Measurements from ENCODE around the gene MARCHF10. TPM values are rescaled to one million over a fixed set of nuclear protein-coding genes. Genes with fewer than 3 reads are reported as not detected.
"Not testable (repeated sequence)": the region's sequence is repeated elsewhere in the genome, so short reads cannot be mapped to it uniquely, and the experiment has no call there.

The MARCHF10 gene
- total RNA-seq, 4 donors from 2014 or later, result under 0.01 to 0.41 (median 0.18) TPM; not detected in 1

GRCh38 chr17:62692721-62693431 is 115.2 kb downstream of the MARCHF10 start:
- Histone ChIP-seq H3K9me3 (no peaks in the 10 kb centered on the region), H3K27me3 (no peaks in the 10 kb centered on the region), H3K36me3 (no peaks in the 10 kb centered on the region), H3K27ac (peak overlapping the region in 1 of 2 donors; percentile 12), H3K4me1 (peaks cover 0 to 5% of the 10 kb centered on the region in 2 donors), H3K4me3 (no peak overlapping the region)
- TF ChIP-seq, protein P1, sequence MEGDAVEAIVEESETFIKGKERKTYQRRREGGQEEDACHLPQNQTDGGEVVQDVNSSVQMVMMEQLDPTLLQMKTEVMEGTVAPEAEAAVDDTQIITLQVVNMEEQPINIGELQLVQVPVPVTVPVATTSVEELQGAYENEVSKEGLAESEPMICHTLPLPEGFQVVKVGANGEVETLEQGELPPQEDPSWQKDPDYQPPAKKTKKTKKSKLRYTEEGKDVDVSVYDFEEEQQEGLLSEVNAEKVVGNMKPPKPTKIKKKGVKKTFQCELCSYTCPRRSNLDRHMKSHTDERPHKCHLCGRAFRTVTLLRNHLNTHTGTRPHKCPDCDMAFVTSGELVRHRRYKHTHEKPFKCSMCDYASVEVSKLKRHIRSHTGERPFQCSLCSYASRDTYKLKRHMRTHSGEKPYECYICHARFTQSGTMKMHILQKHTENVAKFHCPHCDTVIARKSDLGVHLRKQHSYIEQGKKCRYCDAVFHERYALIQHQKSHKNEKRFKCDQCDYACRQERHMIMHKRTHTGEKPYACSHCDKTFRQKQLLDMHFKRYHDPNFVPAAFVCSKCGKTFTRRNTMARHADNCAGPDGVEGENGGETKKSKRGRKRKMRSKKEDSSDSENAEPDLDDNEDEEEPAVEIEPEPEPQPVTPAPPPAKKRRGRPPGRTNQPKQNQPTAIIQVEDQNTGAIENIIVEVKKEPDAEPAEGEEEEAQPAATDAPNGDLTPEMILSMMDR (IDR thresholded peaks at IDR 0.05), result peak; percentile 10 to 36 (median 34)
- no peak for TF ChIP-seq POLR2A (IDR thresholded peaks at IDR 0.05)
- no peak for DNase-seq
- intact Hi-C loops (cut with DNase I; ENCODE audit: low total_unique reads), result no loop called here

DNA sequence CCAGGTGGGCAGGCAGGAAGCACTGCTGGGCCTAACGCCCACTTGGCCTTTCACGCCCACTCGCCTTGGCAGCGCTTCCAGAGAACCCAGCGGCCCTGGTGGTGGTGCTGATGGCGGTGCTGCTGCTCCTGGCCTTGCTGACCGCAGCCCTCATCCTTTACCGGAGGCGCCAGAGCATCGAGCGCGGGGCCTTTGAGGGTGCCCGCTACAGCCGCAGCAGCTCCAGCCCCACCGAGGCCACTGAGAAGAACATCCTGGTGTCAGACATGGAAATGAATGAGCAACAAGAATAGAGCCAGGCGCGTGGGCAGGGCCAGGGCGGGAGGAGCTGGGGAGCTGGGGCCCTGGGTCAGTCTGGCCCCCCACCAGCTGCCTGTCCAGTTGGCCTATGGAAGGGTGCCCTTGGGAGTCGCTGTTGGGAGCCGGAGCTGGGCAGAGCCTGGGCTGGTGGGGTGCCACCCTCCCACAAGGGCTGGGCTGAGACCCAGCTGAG is 115.9 kb downstream of the MARCHF10 start:
- peaks cover 0 to 4% of the 10 kb centered on the region in 2 donors for H3K4me1 ChIP-seq
- peak overlapping the region in 1 of 2 donors; percentile 12 for H3K27ac ChIP-seq
- intact Hi-C loops (cut with DNase I; ENCODE audit: low total_unique reads), result no loop called here

DNA sequence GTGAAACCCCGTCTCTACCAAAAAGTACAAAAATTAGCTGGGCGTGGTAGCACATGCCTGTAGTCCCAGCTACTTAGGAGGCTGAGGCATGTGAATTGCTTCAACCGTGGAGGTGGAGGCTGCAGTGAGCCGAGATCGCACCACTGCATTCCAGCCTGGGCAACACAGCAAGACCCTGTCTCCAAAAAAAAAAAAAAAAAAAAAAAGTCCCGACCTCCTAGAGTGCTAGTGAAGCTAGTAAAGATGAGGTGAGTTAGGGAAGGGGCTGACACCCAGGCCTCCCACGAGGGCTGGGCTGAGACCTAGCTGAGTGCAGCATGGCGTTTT is 116.6 kb downstream of the MARCHF10 start:
- intact Hi-C loops (cut with DNase I; ENCODE audit: low total_unique reads); H3K4me3 ChIP-seq; DNase-seq; H3K27me3 ChIP-seq; H3K36me3 ChIP-seq; H3K4me1 ChIP-seq; H3K27ac ChIP-seq; H3K9me3 ChIP-seq: not testable (repeated sequence)

More for the DNA sequence above, 115.9 kb downstream of the MARCHF10 start:
- Histone ChIP-seq H3K36me3 (no peaks in the 10 kb centered on the region), H3K4me3 (no peak overlapping the region), H3K9me3 (no peaks in the 10 kb centered on the region), H3K27me3 (no peaks in the 10 kb centered on the region)
- no peak for DNase-seq
- TF ChIP-seq POLR2A (IDR thresholded peaks at IDR 0.05), result no peak
- TF ChIP-seq, protein P1 (IDR thresholded peaks at IDR 0.05), result no peak

DNA sequence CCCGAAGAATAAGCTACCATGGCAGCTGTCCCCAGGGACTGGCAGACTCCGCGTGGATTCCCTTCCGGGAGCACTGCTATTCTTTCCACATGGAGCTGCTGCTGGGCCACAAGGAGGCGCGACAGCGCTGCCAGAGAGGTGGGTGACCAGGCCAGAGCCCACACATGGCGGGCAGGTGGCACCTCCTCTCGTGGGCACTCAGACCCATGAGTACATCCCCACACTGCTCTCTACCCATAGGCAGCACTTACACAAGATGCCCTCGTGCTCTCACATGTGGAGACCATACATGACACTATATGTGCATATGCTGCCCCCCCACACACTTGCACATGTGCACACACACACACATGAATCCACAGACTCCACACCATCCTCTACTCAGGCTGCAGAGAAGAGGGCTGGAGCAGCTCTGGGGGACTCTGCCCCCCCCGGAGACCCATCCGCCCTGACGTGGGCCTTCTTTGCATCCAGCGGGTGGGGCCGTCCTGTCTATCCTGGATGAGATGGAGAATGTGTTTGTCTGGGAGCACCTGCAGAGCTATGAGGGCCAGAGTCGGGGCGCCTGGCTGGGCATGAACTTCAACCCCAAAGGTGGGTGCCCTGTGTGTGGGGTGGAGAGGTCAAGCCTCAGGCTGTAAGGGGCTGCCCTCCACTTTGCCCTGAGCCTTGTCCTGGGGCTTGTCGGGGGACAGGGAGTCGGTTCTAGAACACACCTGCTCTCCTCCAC is 117.8 kb downstream of the MARCHF10 start:
- no peaks in the 10 kb centered on the region for H3K36me3 ChIP-seq
- intact Hi-C loops (cut with DNase I; ENCODE audit: low total_unique reads), result no loop called here
- H3K27ac ChIP-seq, result no peak overlapping the region
- no peak overlapping the region for H3K4me3 ChIP-seq
- H3K27me3 ChIP-seq, result no peaks in the 10 kb centered on the region
- no peaks in the 10 kb centered on the region for H3K9me3 ChIP-seq
- no peaks in the 10 kb centered on the region for H3K4me1 ChIP-seq
- TF ChIP-seq, protein P1 (IDR thresholded peaks at IDR 0.05), result no peak
- TF ChIP-seq POLR2A (IDR thresholded peaks at IDR 0.05), result no peak
- no peak for DNase-seq

DNA sequence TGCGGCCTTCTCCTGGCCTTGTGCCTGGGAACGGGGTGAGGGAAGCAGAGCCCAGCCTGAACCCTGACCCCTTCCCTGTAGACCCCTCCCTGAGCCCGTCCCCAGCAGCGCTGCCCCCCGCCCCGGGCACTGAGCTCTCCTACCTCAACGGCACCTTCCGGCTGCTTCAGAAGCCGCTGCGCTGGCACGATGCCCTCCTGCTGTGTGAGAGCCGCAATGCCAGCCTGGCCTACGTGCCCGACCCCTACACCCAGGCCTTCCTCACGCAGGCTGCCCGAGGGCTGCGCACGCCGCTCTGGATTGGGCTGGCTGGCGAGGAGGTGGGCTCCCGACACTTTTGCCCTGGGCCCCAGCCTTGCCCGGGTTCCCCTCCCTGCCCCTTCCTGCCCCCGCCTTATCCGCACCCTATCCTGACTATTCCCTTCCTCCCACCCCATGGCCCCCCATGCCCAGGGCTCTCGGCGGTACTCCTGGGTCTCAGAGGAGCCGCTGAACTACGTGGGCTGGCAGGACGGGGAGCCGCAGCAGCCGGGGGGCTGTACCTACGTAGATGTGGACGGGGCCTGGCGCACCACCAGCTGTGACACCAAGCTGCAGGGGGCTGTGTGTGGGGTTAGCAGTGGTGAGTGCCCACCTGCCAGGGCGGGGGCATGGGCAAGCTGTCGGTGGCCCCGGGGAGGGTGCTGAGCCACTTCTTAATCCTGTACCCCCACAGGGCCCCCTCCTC is 118.5 kb downstream of the MARCHF10 start:
- TF ChIP-seq, protein P1 (IDR thresholded peaks at IDR 0.05), result no peak
- no peak for DNase-seq
- Histone ChIP-seq H3K4me3 (no peak overlapping the region), H3K27ac (no peak overlapping the region), H3K27me3 (no peaks in the 10 kb centered on the region), H3K36me3 (no peaks in the 10 kb centered on the region), H3K9me3 (no peaks in the 10 kb centered on the region), H3K4me1 (no peaks in the 10 kb centered on the region)
- intact Hi-C loops (cut with DNase I; ENCODE audit: low total_unique reads), result no loop called here
